SIG-M5 treated with dmso at 0.1 percent for 504 hours (cell line): ENCODE measurements around the gene CYP2C8.
"Not testable (repeated sequence)": the region's sequence is repeated elsewhere in the genome, so short reads cannot be mapped to it uniquely, and the experiment has no call there.

Source experiments
- DNase-seq: peaks from one replicate; lab custom pipeline; 2025; ENCODE audit not compliant: unreplicated experiment; lab: John Stamatoyannopoulos, UW

CYP2C8 gene

GRCh38 chr10:95069286-95069685 lies at the start of gene CYP2C8:
CYP2C8 (minus strand) TSS chr10:95069497; CDS start chr10:95069402, 95 bp downstream.
- no peak for DNase-seq

GRCh38 chr10:95116869-95117269 lies 47.6 kb upstream of the CYP2C8 start:
- no peak for DNase-seq

GRCh38 chr10:95110823-95111222 lies 41.5 kb upstream of the CYP2C8 start:
- not testable (repeated sequence) for DNase-seq

- DNase-seq: no peak
These were observed 28.5 kb upstream of the CYP2C8 start for GRCh38 chr10:95097805-95098204.

- no peak for DNase-seq
These were observed 26.8 kb upstream of the CYP2C8 start for GRCh38 chr10:95096143-95096542.

GRCh38 chr10:95079626-95080025 lies 10.3 kb upstream of the CYP2C8 start:
- not testable (repeated sequence) for DNase-seq

GRCh38 chr10:95077556-95077955 lies 8.3 kb upstream of the CYP2C8 start:
- DNase-seq: no peak

- no peak for DNase-seq
These were observed 1.9 kb upstream of the CYP2C8 start for GRCh38 chr10:95071107-95071660.

- DNase-seq: not testable (repeated sequence)
These were observed 5.2 kb downstream of the CYP2C8 start for GRCh38 chr10:95064125-95064524.

- no peak for DNase-seq
These were observed 12.4 kb downstream of the CYP2C8 start for GRCh38 chr10:95056744-95057363.

GRCh38 chr10:95049919-95050318 lies 19.4 kb downstream of the CYP2C8 start:
- DNase-seq: no peak

GRCh38 chr10:95048206-95048605 lies 21.1 kb downstream of the CYP2C8 start:
- no peak for DNase-seq

- no peak for DNase-seq
These were observed 30.0 kb downstream of the CYP2C8 start for GRCh38 chr10:95039281-95039680.

- DNase-seq: no peak
These were observed 33.7 kb downstream of the CYP2C8 start for GRCh38 chr10:95035332-95036295.

GRCh38 chr10:95034401-95034800 lies 34.9 kb downstream of the CYP2C8 start:
- DNase-seq: no peak

- no peak for DNase-seq
These were observed 37.6 kb downstream of the CYP2C8 start for GRCh38 chr10:95031656-95032055.

GRCh38 chr10:95026461-95026860 lies 42.8 kb downstream of the CYP2C8 start:
- DNase-seq: no peak

GRCh38 chr10:94997741-94998174 lies 71.5 kb downstream of the CYP2C8 start:
- no peak for DNase-seq

GRCh38 chr10:94992811-94993210 lies 76.5 kb downstream of the CYP2C8 start:
- DNase-seq: no peak

- DNase-seq: no peak
These were observed 77.9 kb downstream of the CYP2C8 start for GRCh38 chr10:94991243-94991888.

- DNase-seq: no peak
These were observed 80.1 kb downstream of the CYP2C8 start for GRCh38 chr10:94989192-94989591.
